K562 (cell line): ENCODE measurements around the gene CD226. TPM values are rescaled to one million over a fixed set of nuclear protein-coding genes. Genes with fewer than 3 reads are reported as not detected.

Source experiments
- FOXO4 ChIP-seq: fragments of 450-650 bp; formaldehyde crosslinking; IDR thresholded peaks from 2 replicates; pipeline ENCODE4 v1.4.0; 2020; ENCODE audit warnings: mild to moderate bottlenecking, moderate library complexity
- NR0B1 ChIP-seq: fragments of 450-650 bp; IDR thresholded peaks from one replicate; pipeline ENCODE4 v1.6.1; 2018; ENCODE audit warnings: mild to moderate bottlenecking, moderate library complexity; ENCODE audit not compliant: partially characterized antibody
- ZNF318 ChIP-seq, 2 experiments: fragments of 450-650 bp; IDR thresholded peaks; 2 replicates each; pipeline ENCODE4 v1.6.1; 2016; ENCODE audit warnings: mild to moderate bottlenecking in 2 of 2, borderline replicate concordance in 1 of 2, low read depth in 1 of 2, moderate library complexity in 1 of 2
- ZNF707 ChIP-seq: fragments of 250-450 bp; sonication (Bioruptor Pico); conservative IDR thresholded peaks from 2 replicates; pipeline ENCODE4 v1.8.0; 2022; ENCODE audit warnings: inconsistent platforms, mild to moderate bottlenecking, moderate library complexity
- polyA plus RNA-seq, 8 experiments: library from polyadenylated mRNA; depleted of rRNA in 4 of 8; stranded (reverse) in 5 of 8; unstranded in 3 of 8; fragments of >200 nt; fragmentation: Nextera tagmentation in 2 of 8; fragmentation: Illumina TruSeq in 1 of 8; extraction: Ambion mirVana in 2 of 8; extraction: Trizol in 1 of 8; gene quantifications; 2 replicates each; pipeline versions ENCODE4 v1.2.1 to v1.2.3, GENCODE V29; 2011 to 2014; ENCODE audit warnings: inconsistent platforms in 1 of 8, missing spikeins in 1 of 8
- total RNA-seq, 7 experiments: library from RNA; depleted of rRNA in 6 of 7; stranded (reverse); fragments of >200 nt in 6 of 7; fragmentation: Illumina TruSeq in 2 of 7; extraction: Trizol in 2 of 7; gene quantifications; 2 replicates each; pipeline versions ENCODE4 v1.2.1 to v1.2.3, GENCODE V29; 2011 to 2021; ENCODE audit warnings: low replicate concordance in 1 of 7

Gene CD226
- total and polyA plus RNA-seq, 9 of the 15 experiments (the other 6 are each of a cell fraction or from before 2014, with no cell fraction given), result 0.32 to 1.7 (median 0.80) TPM

- TF ChIP-seq NR0B1 (no peak), FOXO4 (CRISPR knock-in tag) (no peak), ZNF318 (IDR thresholded peaks at IDR 0.05; ENCODE audit: borderline replicate concordance in 1 of 2, low read depth in 1 of 2) (no peak), ZNF707 (CRISPR knock-in tag) (no peak)
Observed at GRCh38 chr18:69841117-69841516, 106.6 kb downstream of the CD226 start (continued).
